Measurements from ENCODE around the gene CAPG. TPM values are rescaled to one million over a fixed set of nuclear protein-coding genes. Genes with fewer than 3 reads are reported as not detected.
A peak's percentile ranks its signal among the peaks of the same experiment; 100 is the strongest.

The CAPG gene
- total and polyA plus RNA-seq, 10 of the 15 experiments (the other 5 are each of a cell fraction or from before 2014, with no cell fraction given), result 26.3 to 192 (median 100) TPM

- TF ChIP-seq NBN (IDR thresholded peaks at IDR 0.05) (no peak), POLR2AphosphoS2 (IDR thresholded peaks at IDR 0.05; ENCODE audit: low read depth, low read length) (no peak), SMAD5 (IDR thresholded peaks at IDR 0.05; ENCODE audit: low read depth) (no peak), CTCF (IDR thresholded peaks at IDR 0.05 in 2 of 3, conservative IDR thresholded peaks at IDR 0.05 in 1 of 3; ENCODE audit: control insufficient read depth in 2 of 3, extremely low read depth in 1 of 3, insufficient read depth in 1 of 3, low read depth in 3 of 3, low read length in 3 of 3) (no peak), ZBED1 (IDR thresholded peaks at IDR 0.05; ENCODE audit: borderline replicate concordance) (no peak)
- POLR2A ChIA-PET, result interaction anchor here (0.5 to 1.2 kb wide), 4 partner anchors 31 to 540 kb away, joined by 3 to 7 read pairs (median 4); no protein-coding TSS in a partner anchor
- Histone ChIP-seq H3K27ac (ENCODE audit: control insufficient read depth, insufficient read depth) (no peak overlapping the region), H3K9ac (ENCODE audit: control insufficient read depth, insufficient read depth, low read length) (no peak overlapping the region), H3K9me3 (replicated peaks; ENCODE audit: control insufficient read depth, insufficient read depth, low read length) (no peaks in the 10 kb centered on the region), H3K36me3 (ENCODE audit: control insufficient read depth in 2 of 2, insufficient read depth in 2 of 2, low read length in 1 of 2) (no peaks in the 10 kb centered on the region; a peak in 1 of 4 replicates), H3K4me2 (ENCODE audit: control insufficient read depth, insufficient read depth) (no peak overlapping the region; the same call in 1 of the 2 replicates), H3K27me3 (replicated peaks in 1 of 2; ENCODE audit: control insufficient read depth in 2 of 2, insufficient read depth in 2 of 2, low read length in 1 of 2) (no peaks in the 10 kb centered on the region), H3K4me1 (ENCODE audit: control insufficient read depth, insufficient read depth, low read length) (peaks cover 4% of the 10 kb centered on the region), H3K79me2 (ENCODE audit: control insufficient read depth, insufficient read depth, low read length) (peaks cover 22% of the 10 kb centered on the region), H2AFZ (ENCODE audit: control insufficient read depth, low read depth, low read length) (no peak overlapping the region), H4K20me1 (ENCODE audit: control insufficient read depth, insufficient read depth) (no peaks in the 10 kb centered on the region), H3K4me3 (0 out of 2 replicates have a peak overlapping the region, but pooled peaks have one; percentile 14)
- RAD21 ChIA-PET (ENCODE audit: unreplicated experiment), result interaction anchor here (1.0 kb wide), 1 partner anchor 58 kb away, joined by 3 read pairs; no protein-coding TSS in a partner anchor
- 92% methylated on average over 3 of the region's 3 CpGs for WGBS (ENCODE audit: insufficient coverage, insufficient replicate concordance, low lambda C conversion rate, missing lambda C conversion rate)
- intact Hi-C loops (cut with micrococcal nuclease; ENCODE audit: unreplicated experiment) (no loop called here), in situ Hi-C loops (cut with MboI) (no loop called here)
- DNase-seq (ENCODE audit: low read depth, low spot score) (no peak), FAIRE-seq (no peak), ATAC-seq (no peak)
- CTCF ChIA-PET, result no interaction called here
- SMC1A ChIA-PET (ENCODE audit: uncharacterized antibody, unreplicated experiment), result interaction anchor here (0.9 to 1.4 kb wide), 4 partner anchors 8 to 193 kb away, joined by 3 read pairs; no protein-coding TSS in a partner anchor
- BruUV-seq (replicated peaks), result no TSS peak
Measured at GRCh38 chr2:85357736-85358135, 52.4 kb downstream of the CAPG start.
